HepG2 (cell line): ENCODE data around the gene RSAD2. TPM values are rescaled to one million over a fixed set of nuclear protein-coding genes. Genes with fewer than 3 reads are reported as not detected.

Experiments
- ATAC-seq: fragments of 200-7000 bp; cut with Tn5 transposase; 3 replicates; pipeline ENCODE4 v1.9.1; 2020; ENCODE audit warnings: mild to moderate bottlenecking, moderate library complexity
- BruUV-seq: library from RNA; stranded (reverse); fragments of 400-500 nt; replicated peaks from 2 replicates; lab custom pipeline; 2021; lab: Mats Ljungman, UMichigan
- CTCF ChIA-PET: fragments of 300-600 bp; formaldehyde crosslinking; extraction: SDS; loops from one replicate; lab custom pipeline; 2021; ENCODE audit warnings: low total read pairs, inconsistent platforms, low intra/inter-chr PET ratio; lab: Yijun Ruan, JAX
- POLR2A ChIA-PET: fragments of 350-600 bp; sonication (Branson Sonifier 250); formaldehyde crosslinking; loops from one replicate; lab custom pipeline; 2020; ENCODE audit warnings: antibody characterized with exemption, inconsistent platforms; lab: Yijun Ruan, JAX
- DNase-seq: peaks from one replicate; pipeline ENCODE4 v3.0.0-alpha.2; 2015; ENCODE audit warnings: low spot score
- FAIRE-seq: peaks from 3 replicates; lab custom pipeline; 2011; peaks lifted over from hg19 to GRCh38; lab: Jason Lieb, UNC
- H2AFZ ChIP-seq: one replicate; pipeline ENCODE4 v1.6.1; 2011; ENCODE audit warnings: low read length, inconsistent platforms
- H3K27ac ChIP-seq: fragments of 300-600 bp; 3 replicates; pipeline ENCODE4 v1.8.0; 2011; ENCODE audit warnings: mixed run types, mild to moderate bottlenecking, mixed read lengths, low read length, inconsistent platforms; ENCODE audit not compliant: insufficient read depth; ENCODE audit errors: extremely low read length
- H3K27me3 ChIP-seq, 2 experiments: fragments of 200-600 bp in 1 of 2; 2 replicates in 1 of 2; 3 replicates in 1 of 2; pipeline versions ENCODE4 v1.6.0 to v1.8.0; 2011; ENCODE audit warnings: low read length in 2 of 2, mild to moderate bottlenecking in 2 of 2, moderate library complexity in 2 of 2, inconsistent platforms in 1 of 2; ENCODE audit not compliant: insufficient read depth in 2 of 2, control insufficient read depth in 1 of 2
- H3K36me3 ChIP-seq, 2 experiments: fragments of 200-600 bp in 1 of 2; replicated peaks in 1 of 2; 2 replicates in 1 of 2; 3 replicates in 1 of 2; pipeline versions ENCODE4 v1.5.1 to v1.8.0; 2011; ENCODE audit warnings: low read length in 2 of 2, inconsistent platforms in 1 of 2; ENCODE audit not compliant: insufficient read depth in 2 of 2, control insufficient read depth in 1 of 2
- H3K4me1 ChIP-seq: 2 replicates; pipeline ENCODE4 v1.5.1; 2012; ENCODE audit warnings: low read length, inconsistent platforms; ENCODE audit not compliant: insufficient read depth
- H3K4me2 ChIP-seq: 2 replicates; pipeline ENCODE4 v1.6.0; 2011; ENCODE audit warnings: low read depth, low read length, inconsistent platforms
- H3K4me3 ChIP-seq, 3 experiments: fragments of 200-600 bp in 1 of 3; sonication (generic), shearing (Covaris generic) in 1 of 3; replicated peaks in 1 of 3; 2 replicates each; pipeline ENCODE4 v1.5.1; 2011 to 2016; ENCODE audit warnings: low read length in 3 of 3, inconsistent platforms in 2 of 3, low read depth in 2 of 3, mild to moderate bottlenecking in 2 of 3, control low read depth in 1 of 3, mixed read lengths in 1 of 3; ENCODE audit not compliant: insufficient read depth in 1 of 3
- H3K79me2 ChIP-seq: one replicate; pipeline ENCODE4 v1.6.1; 2011; ENCODE audit warnings: low read length, inconsistent platforms; ENCODE audit not compliant: insufficient read depth
- H3K9ac ChIP-seq: 2 replicates; pipeline ENCODE4 v1.6.0; 2011; ENCODE audit warnings: mild to moderate bottlenecking, low read depth, low read length, inconsistent platforms; ENCODE audit not compliant: insufficient read depth
- H3K9me3 ChIP-seq: 2 replicates; pipeline ENCODE4 v1.5.1; 2012; ENCODE audit warnings: mild to moderate bottlenecking, low read length
- H4K20me1 ChIP-seq: 2 replicates; pipeline ENCODE4 v1.6.0; 2011; ENCODE audit warnings: inconsistent platforms, mild to moderate bottlenecking, low read length, moderate library complexity; ENCODE audit not compliant: insufficient read depth
- ATF5 ChIP-seq: sonication (generic); formaldehyde crosslinking; IDR thresholded peaks from 2 replicates; pipeline ENCODE4 v1.4.0; 2020; ENCODE audit warnings: mild to moderate bottlenecking, low read depth, missing genetic modification reagents
- ATF7 ChIP-seq, 2 experiments: fragments of 450-650 bp in 1 of 2; sonication (generic) in 1 of 2; formaldehyde crosslinking in 1 of 2; IDR thresholded peaks; 2 replicates each; pipeline versions ENCODE4 v1.4.0 to v1.6.1; 2016 to 2020; ENCODE audit warnings: antibody characterized with exemption in 1 of 2, mild to moderate bottlenecking in 1 of 2, missing genetic modification reagents in 1 of 2
- CREB1 ChIP-seq, 2 experiments: fragments of 450-650 bp in 1 of 2; IDR thresholded peaks; 2 replicates each; pipeline ENCODE4 v1.6.1; 2016 to 2017; ENCODE audit warnings: control low read depth in 1 of 2, mild to moderate bottlenecking in 1 of 2, missing compliant biosample characterization in 1 of 2, missing genetic modification characterization in 1 of 2
- E2F2 ChIP-seq: sonication (generic); formaldehyde crosslinking; IDR thresholded peaks from 2 replicates; pipeline ENCODE4 v1.4.0; 2020; ENCODE audit warnings: missing genetic modification reagents, borderline replicate concordance
- ETV6 ChIP-seq: sonication (generic); formaldehyde crosslinking; conservative IDR thresholded peaks from 2 replicates; pipeline ENCODE4 v1.4.0; 2020; ENCODE audit warnings: missing genetic modification reagents
- GATAD2A ChIP-seq: IDR thresholded peaks from 2 replicates; pipeline ENCODE4 v1.6.1; 2016
- GFI1 ChIP-seq: sonication (generic); formaldehyde crosslinking; IDR thresholded peaks from 2 replicates; pipeline ENCODE4 v1.5.0; 2020; ENCODE audit warnings: missing genetic modification reagents, mild to moderate bottlenecking, borderline replicate concordance
- HHEX ChIP-seq: IDR thresholded peaks from 2 replicates; pipeline ENCODE4 v1.6.1; 2016; ENCODE audit warnings: control low read depth
- KLF15 ChIP-seq: sonication (generic); formaldehyde crosslinking; IDR thresholded peaks from 2 replicates; pipeline ENCODE4 v1.8.1; 2023; ENCODE audit warnings: borderline replicate concordance, mild to moderate bottlenecking, inconsistent platforms, missing genetic modification reagents, mixed read lengths
- NCOA2 ChIP-seq: sonication (generic); formaldehyde crosslinking; IDR thresholded peaks from 2 replicates; pipeline ENCODE4 v1.8.0; 2022; ENCODE audit warnings: inconsistent platforms
- NFAT5 ChIP-seq: sonication (generic); formaldehyde crosslinking; IDR thresholded peaks from 2 replicates; pipeline ENCODE4 v1.4.0; 2020; ENCODE audit warnings: missing genetic modification reagents
- NFIC ChIP-seq: IDR thresholded peaks from 2 replicates; pipeline ENCODE4 v1.6.1; 2012; ENCODE audit warnings: mild to moderate bottlenecking, low read length, inconsistent platforms
- RFX3 ChIP-seq: IDR thresholded peaks from 2 replicates; pipeline ENCODE4 v1.6.1; 2016; ENCODE audit warnings: missing biosample characterization, missing genetic modification reagents
- YEATS4 ChIP-seq: sonication (generic); formaldehyde crosslinking; IDR thresholded peaks from 2 replicates; pipeline ENCODE4 v1.4.0; 2020; ENCODE audit warnings: missing genetic modification reagents, borderline replicate concordance
- ZBTB25 ChIP-seq: IDR thresholded peaks from 2 replicates; pipeline ENCODE4 v1.6.1; 2018; ENCODE audit warnings: missing genetic modification reagents
- ZNF207 ChIP-seq: fragments of 450-650 bp; IDR thresholded peaks from 2 replicates; pipeline ENCODE4 v1.6.1; 2016; ENCODE audit warnings: antibody characterized with exemption, borderline replicate concordance
- ZNF570 ChIP-seq: sonication (generic); formaldehyde crosslinking; IDR thresholded peaks from 2 replicates; pipeline ENCODE4 v1.4.0; 2020; ENCODE audit warnings: mild to moderate bottlenecking, missing genetic modification reagents, borderline replicate concordance
- ZNF775 ChIP-seq: sonication (generic); formaldehyde crosslinking; IDR thresholded peaks from 2 replicates; pipeline ENCODE4 v1.4.0; 2020; ENCODE audit warnings: missing genetic modification reagents, mild to moderate bottlenecking, moderate library complexity, borderline replicate concordance
- WGBS: methylation state at CpG from one replicate; pipeline ENCODE4 v1.1.6; 2017; ENCODE audit warnings: low lambda C conversion rate; 5-methylcytosine and 5-hydroxymethylcytosine counted together
- in situ Hi-C: cut with HindIII; loops from 2 replicates; pipeline ENCODE4 v1.10.0; 2017; ENCODE audit warnings: low pct_unique_long_range_greater_than_20kb; ENCODE audit not compliant: extremely low pct_ligation_motif_present
- intact Hi-C: fragments of 100-400 bp; cut with micrococcal nuclease; formaldehyde crosslinking; loops from one replicate; pipeline ENCODE4 v1.10.0; 2022; ENCODE audit not compliant: unreplicated experiment
- polyA plus RNA-seq, 8 experiments: library from polyadenylated mRNA; depleted of rRNA in 3 of 8; stranded (reverse) in 7 of 8; unstranded in 1 of 8; fragments of >200 nt; fragmentation: Illumina TruSeq in 4 of 8; extraction: Trizol in 4 of 8; gene quantifications; 2 replicates each; pipeline versions ENCODE4 v1.2.1 to v1.2.3, GENCODE V29; 2011 to 2016; ENCODE audit warnings: low read depth in 4 of 8, missing spikeins in 1 of 8, mixed read lengths in 1 of 8; ENCODE audit not compliant: insufficient read depth in 1 of 8
- total RNA-seq, 5 experiments: library from RNA; depleted of rRNA; stranded (reverse); fragments of >200 nt; fragmentation: Illumina TruSeq; extraction: Trizol; gene quantifications; 2 replicates each; pipeline ENCODE4 v1.2.3, GENCODE V29; 2016; ENCODE audit warnings: low read depth in 1 of 5

The RSAD2 gene
- total and polyA plus RNA-seq, 2 of the 13 experiments (the other 11 are each of a cell fraction or from before 2014, with no cell fraction given) = 0.11 TPM; not detected in 1

GRCh38 chr2:6924924-6925409 is 47.4 kb downstream of the RSAD2 start:
- Histone ChIP-seq H2AFZ (no peak overlapping the region), H3K4me2 (no peak overlapping the region), H3K4me3 (no peak overlapping the region), H3K79me2 (peaks cover 21% of the 10 kb centered on the region), H3K27ac (no peak overlapping the region), H3K27me3 (no peaks in the 10 kb centered on the region), H3K36me3 (no peaks in the 10 kb centered on the region; a peak in 2 of 5 replicates), H3K9ac (no peak overlapping the region), H4K20me1 (peaks cover 10% of the 10 kb centered on the region; the same call in 1 of the 2 replicates), H3K9me3 (no peaks in the 10 kb centered on the region), H3K4me1 (peaks cover 52% of the 10 kb centered on the region)
- DNase-seq = no peak
- ChIA-PET CTCF (no interaction called here), POLR2A (no interaction called here)
- WGBS = 94% methylated on average over 7 of the region's 7 CpGs
- in situ Hi-C loops (no loop called here), intact Hi-C loops (loop anchor here (5.0 kb wide), 2 partner anchors 32 to 157 kb away; no protein-coding TSS in a partner anchor)
- BruUV-seq = no TSS peak
- no peak for FAIRE-seq
- no peak for ATAC-seq
- no peak for TF ChIP-seq ZNF570 (CRISPR knock-in tag)
- no peak for TF ChIP-seq KLF15 (CRISPR knock-in tag)
- no peak for TF ChIP-seq ZNF207
- TF ChIP-seq NFAT5 = no peak
- no peak for TF ChIP-seq ETV6 (CRISPR knock-in tag)
- no peak for TF ChIP-seq ATF7 (IDR thresholded peaks at IDR 0.05)
- TF ChIP-seq ATF7 (CRISPR knock-in tag; IDR thresholded peaks at IDR 0.05) = no peak
- TF ChIP-seq E2F2 (CRISPR knock-in tag) = no peak
- no peak for TF ChIP-seq ZNF775 (CRISPR knock-in tag)
- no peak for TF ChIP-seq GFI1 (CRISPR knock-in tag)
- TF ChIP-seq ZBTB25 (CRISPR knock-in tag) = no peak
- no peak for TF ChIP-seq NCOA2
- TF ChIP-seq CREB1 (IDR thresholded peaks at IDR 0.05) = no peak
- TF ChIP-seq CREB1 (CRISPR knock-in tag; IDR thresholded peaks at IDR 0.05) = no peak
- no peak for TF ChIP-seq NFIC
- no peak for TF ChIP-seq RFX3 (CRISPR knock-in tag)
- no peak for TF ChIP-seq YEATS4 (CRISPR knock-in tag)
- no peak for TF ChIP-seq ATF5 (CRISPR knock-in tag)
- no peak for TF ChIP-seq GATAD2A
- no peak for TF ChIP-seq HHEX (CRISPR knock-in tag)
